GM18519 (cell line): ENCODE data around the gene MRPL51.

Source experiments
- ATAC-seq: cut with Tn5 transposase; IDR thresholded peaks from one replicate; pipeline ENCODE4 v1.9.1; 2021; ENCODE audit warnings: mild to moderate bottlenecking, moderate library complexity; ENCODE audit not compliant: unreplicated experiment, low FRiP score

Gene MRPL51

GRCh38 chr12:6442836-6443235 lies 50.2 kb downstream of the MRPL51 start:
- no peak for ATAC-seq
